Measurements from ENCODE around the gene ELL. TPM values are rescaled to one million over a fixed set of nuclear protein-coding genes. Genes with fewer than 3 reads are reported as not detected.
A peak's percentile ranks its signal among the peaks of the same experiment; 100 is the strongest.

Gene ELL
- total RNA-seq, 1 experiment from 2014 or later = 17.3 TPM

GRCh38 chr19:18499055-18499775 is 22.7 kb downstream of the ELL start (continued):
- TF ChIP-seq, protein P1, sequence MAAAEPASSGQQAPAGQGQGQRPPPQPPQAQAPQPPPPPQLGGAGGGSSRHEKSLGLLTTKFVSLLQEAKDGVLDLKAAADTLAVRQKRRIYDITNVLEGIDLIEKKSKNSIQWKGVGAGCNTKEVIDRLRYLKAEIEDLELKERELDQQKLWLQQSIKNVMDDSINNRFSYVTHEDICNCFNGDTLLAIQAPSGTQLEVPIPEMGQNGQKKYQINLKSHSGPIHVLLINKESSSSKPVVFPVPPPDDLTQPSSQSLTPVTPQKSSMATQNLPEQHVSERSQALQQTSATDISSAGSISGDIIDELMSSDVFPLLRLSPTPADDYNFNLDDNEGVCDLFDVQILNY (CRISPR knock-in tag; IDR thresholded peaks at IDR 0.05) = no peak
- TF ChIP-seq ARID4B (CRISPR knock-in tag; IDR thresholded peaks at IDR 0.05; ENCODE audit: borderline replicate concordance) (no peak), TEAD4 (CRISPR knock-in tag; IDR thresholded peaks at IDR 0.05) (no peak), MAX (CRISPR knock-in tag; IDR thresholded peaks at IDR 0.05) (no peak), E2F4 (CRISPR knock-in tag; IDR thresholded peaks at IDR 0.05; ENCODE audit: borderline replicate concordance, low read depth) (no peak), ZBTB21 (CRISPR knock-in tag; IDR thresholded peaks at IDR 0.05; ENCODE audit: borderline replicate concordance) (no peak), GRHL2 (CRISPR knock-in tag; IDR thresholded peaks at IDR 0.05; ENCODE audit: insufficient replicate concordance, severe bottlenecking) (no peak), ZNF263 (CRISPR knock-in tag; IDR thresholded peaks at IDR 0.05; ENCODE audit: low read depth) (no peak), TCF7 (CRISPR knock-in tag; IDR thresholded peaks at IDR 0.05; ENCODE audit: low read depth) (no peak), ZNF425 (CRISPR knock-in tag; conservative IDR thresholded peaks at IDR 0.05) (no peak)
- TF ChIP-seq, protein P2, sequence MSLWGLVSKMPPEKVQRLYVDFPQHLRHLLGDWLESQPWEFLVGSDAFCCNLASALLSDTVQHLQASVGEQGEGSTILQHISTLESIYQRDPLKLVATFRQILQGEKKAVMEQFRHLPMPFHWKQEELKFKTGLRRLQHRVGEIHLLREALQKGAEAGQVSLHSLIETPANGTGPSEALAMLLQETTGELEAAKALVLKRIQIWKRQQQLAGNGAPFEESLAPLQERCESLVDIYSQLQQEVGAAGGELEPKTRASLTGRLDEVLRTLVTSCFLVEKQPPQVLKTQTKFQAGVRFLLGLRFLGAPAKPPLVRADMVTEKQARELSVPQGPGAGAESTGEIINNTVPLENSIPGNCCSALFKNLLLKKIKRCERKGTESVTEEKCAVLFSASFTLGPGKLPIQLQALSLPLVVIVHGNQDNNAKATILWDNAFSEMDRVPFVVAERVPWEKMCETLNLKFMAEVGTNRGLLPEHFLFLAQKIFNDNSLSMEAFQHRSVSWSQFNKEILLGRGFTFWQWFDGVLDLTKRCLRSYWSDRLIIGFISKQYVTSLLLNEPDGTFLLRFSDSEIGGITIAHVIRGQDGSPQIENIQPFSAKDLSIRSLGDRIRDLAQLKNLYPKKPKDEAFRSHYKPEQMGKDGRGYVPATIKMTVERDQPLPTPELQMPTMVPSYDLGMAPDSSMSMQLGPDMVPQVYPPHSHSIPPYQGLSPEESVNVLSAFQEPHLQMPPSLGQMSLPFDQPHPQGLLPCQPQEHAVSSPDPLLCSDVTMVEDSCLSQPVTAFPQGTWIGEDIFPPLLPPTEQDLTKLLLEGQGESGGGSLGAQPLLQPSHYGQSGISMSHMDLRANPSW (CRISPR knock-in tag; conservative IDR thresholded peaks at IDR 0.05; ENCODE audit: low read depth) = no peak

DNA sequence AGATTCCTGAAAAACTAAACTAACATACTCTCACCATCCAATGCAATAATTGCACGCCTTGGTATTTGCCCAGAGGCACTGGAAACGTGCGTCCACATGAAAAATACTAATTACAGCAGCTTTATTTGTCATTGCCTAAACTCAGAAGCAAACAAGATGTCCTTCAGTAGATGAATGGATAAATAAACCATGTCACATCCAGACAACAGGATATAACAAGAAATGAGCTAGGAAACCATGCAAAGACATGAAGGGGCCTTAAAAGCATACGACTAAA is 25.0 kb downstream of the ELL start:
- DNase-seq (ENCODE audit: low spot score) = no peak
- Mint-ChIP-seq H3K27ac (peak overlapping the region; percentile 32; the same call in 1 of the 2 replicates), H3K9me3 (no peaks in the 10 kb centered on the region), H3K4me1 (peaks cover 15% of the 10 kb centered on the region), H3K36me3 (no peaks in the 10 kb centered on the region), H3K27me3 (ENCODE audit: low read depth) (no peaks in the 10 kb centered on the region), H3K4me3 (no peak overlapping the region)
- no peak for ATAC-seq
- ChIA-PET POLR2A (interaction anchor here (1.1 kb wide), 1 partner anchor 8 kb away, joined by 3 read pairs; no protein-coding TSS in a partner anchor), CTCF (interaction anchor here (0.5 to 4.5 kb wide), 9 partner anchors 8 to 133 kb away, joined by 3 to 26 read pairs (median 4); partner anchors contain the start of gene FKBP8)
- no peak for TF ChIP-seq NR2C2 (CRISPR knock-in tag; IDR thresholded peaks at IDR 0.05)
- TF ChIP-seq, protein P3, sequence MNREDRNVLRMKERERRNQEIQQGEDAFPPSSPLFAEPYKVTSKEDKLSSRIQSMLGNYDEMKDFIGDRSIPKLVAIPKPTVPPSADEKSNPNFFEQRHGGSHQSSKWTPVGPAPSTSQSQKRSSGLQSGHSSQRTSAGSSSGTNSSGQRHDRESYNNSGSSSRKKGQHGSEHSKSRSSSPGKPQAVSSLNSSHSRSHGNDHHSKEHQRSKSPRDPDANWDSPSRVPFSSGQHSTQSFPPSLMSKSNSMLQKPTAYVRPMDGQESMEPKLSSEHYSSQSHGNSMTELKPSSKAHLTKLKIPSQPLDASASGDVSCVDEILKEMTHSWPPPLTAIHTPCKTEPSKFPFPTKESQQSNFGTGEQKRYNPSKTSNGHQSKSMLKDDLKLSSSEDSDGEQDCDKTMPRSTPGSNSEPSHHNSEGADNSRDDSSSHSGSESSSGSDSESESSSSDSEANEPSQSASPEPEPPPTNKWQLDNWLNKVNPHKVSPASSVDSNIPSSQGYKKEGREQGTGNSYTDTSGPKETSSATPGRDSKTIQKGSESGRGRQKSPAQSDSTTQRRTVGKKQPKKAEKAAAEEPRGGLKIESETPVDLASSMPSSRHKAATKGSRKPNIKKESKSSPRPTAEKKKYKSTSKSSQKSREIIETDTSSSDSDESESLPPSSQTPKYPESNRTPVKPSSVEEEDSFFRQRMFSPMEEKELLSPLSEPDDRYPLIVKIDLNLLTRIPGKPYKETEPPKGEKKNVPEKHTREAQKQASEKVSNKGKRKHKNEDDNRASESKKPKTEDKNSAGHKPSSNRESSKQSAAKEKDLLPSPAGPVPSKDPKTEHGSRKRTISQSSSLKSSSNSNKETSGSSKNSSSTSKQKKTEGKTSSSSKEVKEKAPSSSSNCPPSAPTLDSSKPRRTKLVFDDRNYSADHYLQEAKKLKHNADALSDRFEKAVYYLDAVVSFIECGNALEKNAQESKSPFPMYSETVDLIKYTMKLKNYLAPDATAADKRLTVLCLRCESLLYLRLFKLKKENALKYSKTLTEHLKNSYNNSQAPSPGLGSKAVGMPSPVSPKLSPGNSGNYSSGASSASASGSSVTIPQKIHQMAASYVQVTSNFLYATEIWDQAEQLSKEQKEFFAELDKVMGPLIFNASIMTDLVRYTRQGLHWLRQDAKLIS (CRISPR knock-in tag; IDR thresholded peaks at IDR 0.05; ENCODE audit: borderline replicate concordance) = no peak
